DMS53 treated with DMSO at 0.1 percent for 48 hours (cell line): ENCODE measurements around the gene ERF.

Source experiments
- DNase-seq: peaks from one replicate; lab custom pipeline; 2025; ENCODE audit not compliant: unreplicated experiment; lab: John Stamatoyannopoulos, UW

The ERF gene

GRCh38 chr19:42242512-42243409, 12.2 kb downstream of the ERF start, which contains the start of gene GSK3A:
GSK3A (minus strand) TSS chr19:42242602; CDS start chr19:42242465, 137 bp downstream.
- DNase-seq, result peak; percentile 100

GRCh38 chr19:42242069-42242511, 12.8 kb downstream of the ERF start:
- DNase-seq, result no peak

- DNase-seq, result no peak
Measured at GRCh38 chr19:42241279-42241678, 13.6 kb downstream of the ERF start.

- no peak for DNase-seq
Measured at GRCh38 chr19:42239544-42240220, 15.2 kb downstream of the ERF start.

GRCh38 chr19:42235181-42235580, 19.7 kb downstream of the ERF start:
- DNase-seq, result no peak

- no peak for DNase-seq
Measured at GRCh38 chr19:42234364-42234763, 20.6 kb downstream of the ERF start.

- DNase-seq, result no peak
Measured at GRCh38 chr19:42233678-42234292, 21.1 kb downstream of the ERF start.

GRCh38 chr19:42233106-42233505, 21.8 kb downstream of the ERF start:
- DNase-seq, result no peak

GRCh38 chr19:42232435-42232834, 22.5 kb downstream of the ERF start:
- DNase-seq, result no peak

GRCh38 chr19:42230571-42230970, 24.4 kb downstream of the ERF start:
- DNase-seq, result no peak

- DNase-seq, result no peak
Measured at GRCh38 chr19:42229855-42230351, 25.0 kb downstream of the ERF start.

GRCh38 chr19:42229301-42229854, 25.6 kb downstream of the ERF start:
- DNase-seq, result no peak

GRCh38 chr19:42228641-42229040, 26.3 kb downstream of the ERF start:
- no peak for DNase-seq

GRCh38 chr19:42226886-42227285, 28.0 kb downstream of the ERF start:
- DNase-seq, result no peak

- no peak for DNase-seq
Measured at GRCh38 chr19:42225718-42226292, 29.1 kb downstream of the ERF start.

- no peak for DNase-seq
Measured at GRCh38 chr19:42224940-42225717, 29.8 kb downstream of the ERF start.

- no peak for DNase-seq
Measured at GRCh38 chr19:42220751-42221097, 34.2 kb downstream of the ERF start.

- DNase-seq, result peak; percentile 95
Measured at GRCh38 chr19:42219812-42220750, 34.8 kb downstream of the ERF start, which contains the start of gene ZNF526. ZNF526 (plus strand) TSS chr19:42220312; CDS start chr19:42224404, 4,092 bp downstream.
